ENCODE measurements around the gene FBXL20. TPM values are rescaled to one million over a fixed set of nuclear protein-coding genes. Genes with fewer than 3 reads are reported as not detected.

Gene FBXL20
- total RNA-seq, 1 donor from 2014 or later: 16.3 TPM

DNA sequence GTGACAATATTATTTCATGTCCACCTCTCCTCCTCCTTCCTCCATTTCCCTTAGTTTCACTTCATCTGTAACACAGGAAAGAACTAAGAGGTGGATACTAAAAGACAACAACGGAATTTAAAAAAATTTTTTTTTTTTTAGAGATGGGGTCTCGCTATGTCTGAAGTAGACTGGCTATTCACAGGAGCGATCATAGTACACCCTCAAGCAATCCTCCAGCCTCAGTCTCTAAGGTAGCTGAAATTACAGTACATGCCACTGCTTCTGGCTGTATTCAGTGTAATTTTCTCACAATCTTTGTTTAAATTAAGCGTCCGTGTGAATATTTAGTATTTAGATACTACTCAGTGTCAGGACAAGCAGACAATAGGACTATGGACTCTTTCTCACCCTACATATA, 35.6 kb downstream of the FBXL20 start:
- TF ChIP-seq CTCF (IDR thresholded peaks at IDR 0.05; ENCODE audit: insufficient read depth, low read length, poor library complexity, severe bottlenecking): no peak
- no peak for DNase-seq (ENCODE audit: low read depth)
- H3K4me3 ChIP-seq (ENCODE audit: low read depth, low read length): no peak overlapping the region

DNA sequence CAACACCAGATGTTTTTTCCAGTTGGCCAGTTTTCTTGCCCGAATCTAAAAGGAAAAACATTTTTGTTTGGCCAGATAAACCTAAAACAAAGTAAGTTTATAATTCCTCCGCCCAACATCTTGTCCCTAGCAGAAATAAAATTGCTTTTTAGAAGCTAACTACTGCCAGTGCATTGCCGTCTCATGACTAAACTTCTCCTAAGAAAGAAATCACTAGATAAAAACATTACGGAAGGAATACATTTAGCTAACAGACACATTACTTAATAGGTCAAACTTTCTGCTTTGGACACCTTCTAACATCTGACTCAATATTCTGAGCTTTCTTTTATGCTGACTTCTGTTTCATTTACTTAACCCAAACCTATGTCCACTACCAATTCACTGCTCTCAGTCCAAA, 36.2 kb downstream of the FBXL20 start:
- H3K36me3 ChIP-seq (ENCODE audit: control insufficient read depth, insufficient read depth, low read length): no peaks in the 10 kb centered on the region
- H3K4me3 ChIP-seq (ENCODE audit: low read depth, low read length): no peak overlapping the region
- no peak for DNase-seq (ENCODE audit: low read depth)
- no peaks in the 10 kb centered on the region for H3K27me3 ChIP-seq (ENCODE audit: control insufficient read depth, insufficient read depth, low read length)
- TF ChIP-seq CTCF (IDR thresholded peaks at IDR 0.05; ENCODE audit: insufficient read depth, low read length, poor library complexity, severe bottlenecking): no peak

More for the DNA sequence above, 35.6 kb downstream of the FBXL20 start:
- Histone ChIP-seq H3K36me3 (ENCODE audit: control insufficient read depth, insufficient read depth, low read length) (no peaks in the 10 kb centered on the region), H3K27me3 (ENCODE audit: control insufficient read depth, insufficient read depth, low read length) (no peaks in the 10 kb centered on the region)

DNA sequence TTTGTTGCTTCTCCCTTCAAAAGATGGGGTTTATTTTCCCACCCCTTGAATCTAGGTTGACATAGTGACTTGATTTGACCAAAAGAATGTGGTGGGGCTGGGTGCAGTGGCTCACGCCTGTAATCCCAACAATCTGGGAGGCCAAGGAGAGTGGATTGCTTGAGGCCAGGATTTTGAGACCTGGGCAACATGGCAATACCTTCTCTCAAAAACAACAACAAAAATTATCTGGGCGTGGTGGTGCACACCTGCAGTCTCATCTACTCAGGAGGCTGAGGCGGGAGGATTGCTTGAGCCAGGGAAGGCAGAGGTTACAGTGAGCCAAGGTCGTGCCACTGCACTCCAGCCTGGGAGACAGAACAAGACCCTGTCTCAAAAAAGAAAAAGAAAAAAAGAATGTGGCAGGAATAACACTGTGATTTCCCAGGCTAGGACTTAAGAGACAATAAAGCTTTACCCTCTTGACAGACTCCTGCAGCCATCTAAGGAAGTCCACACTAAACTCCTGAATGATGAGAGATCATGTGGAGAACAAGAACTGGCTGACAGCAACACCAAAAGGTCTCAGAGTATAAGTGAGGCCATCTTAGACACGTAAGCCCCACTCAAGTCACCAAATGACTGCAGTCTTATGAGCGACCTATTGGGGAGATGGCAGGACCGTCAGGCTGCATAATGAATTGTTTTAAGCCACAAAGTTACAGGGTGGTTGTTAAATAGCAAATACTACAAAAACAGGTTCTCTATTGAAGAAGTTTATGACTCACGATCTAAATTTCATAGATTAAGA, 37.0 kb downstream of the FBXL20 start:
- no peaks in the 10 kb centered on the region for H3K36me3 ChIP-seq (ENCODE audit: control insufficient read depth, insufficient read depth, low read length)

DNA sequence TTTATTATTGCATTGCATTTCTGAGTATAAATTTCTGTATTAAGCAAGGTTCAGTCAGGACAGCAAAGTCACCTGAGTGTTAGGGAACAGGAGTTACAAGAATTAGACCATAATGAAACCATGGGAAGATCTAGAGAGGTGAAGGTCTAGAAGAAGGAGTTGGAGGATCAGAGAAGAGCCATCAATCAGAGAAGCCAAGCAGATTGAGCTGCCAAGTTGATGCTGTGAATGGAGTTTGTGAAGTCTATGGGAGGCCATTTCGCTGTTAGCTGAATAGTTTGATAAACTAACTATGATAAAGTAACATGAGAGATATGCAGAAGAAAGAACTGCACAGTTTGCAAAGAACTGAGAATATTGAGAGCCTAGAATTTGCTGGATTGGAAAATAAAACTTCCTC, 40.4 kb downstream of the FBXL20 start:
- H3K4me3 ChIP-seq (ENCODE audit: low read depth, low read length): no peak overlapping the region
- no peaks in the 10 kb centered on the region for H3K36me3 ChIP-seq (ENCODE audit: control insufficient read depth, insufficient read depth, low read length)
- no peak for TF ChIP-seq CTCF (IDR thresholded peaks at IDR 0.05; ENCODE audit: insufficient read depth, low read length, poor library complexity, severe bottlenecking)
- no peaks in the 10 kb centered on the region for H3K27me3 ChIP-seq (ENCODE audit: control insufficient read depth, insufficient read depth, low read length)
- no peak for DNase-seq (ENCODE audit: low read depth)

More for the DNA sequence above, 37.0 kb downstream of the FBXL20 start:
- no peak for DNase-seq (ENCODE audit: low read depth)
- Histone ChIP-seq H3K27me3 (ENCODE audit: control insufficient read depth, insufficient read depth, low read length) (no peaks in the 10 kb centered on the region), H3K4me3 (ENCODE audit: low read depth, low read length) (no peak overlapping the region)
- TF ChIP-seq CTCF (IDR thresholded peaks at IDR 0.05; ENCODE audit: insufficient read depth, low read length, poor library complexity, severe bottlenecking): no peak

- Histone ChIP-seq H3K4me3 (ENCODE audit: low read depth, low read length) (no peak overlapping the region), H3K36me3 (ENCODE audit: control insufficient read depth, insufficient read depth, low read length) (no peaks in the 10 kb centered on the region), H3K27me3 (ENCODE audit: control insufficient read depth, insufficient read depth, low read length) (no peaks in the 10 kb centered on the region)
- no peak for TF ChIP-seq CTCF (IDR thresholded peaks at IDR 0.05; ENCODE audit: insufficient read depth, low read length, poor library complexity, severe bottlenecking)
- no peak for DNase-seq (ENCODE audit: low read depth)
Observed at GRCh38 chr17:39360537-39360936, 40.9 kb downstream of the FBXL20 start.

DNA sequence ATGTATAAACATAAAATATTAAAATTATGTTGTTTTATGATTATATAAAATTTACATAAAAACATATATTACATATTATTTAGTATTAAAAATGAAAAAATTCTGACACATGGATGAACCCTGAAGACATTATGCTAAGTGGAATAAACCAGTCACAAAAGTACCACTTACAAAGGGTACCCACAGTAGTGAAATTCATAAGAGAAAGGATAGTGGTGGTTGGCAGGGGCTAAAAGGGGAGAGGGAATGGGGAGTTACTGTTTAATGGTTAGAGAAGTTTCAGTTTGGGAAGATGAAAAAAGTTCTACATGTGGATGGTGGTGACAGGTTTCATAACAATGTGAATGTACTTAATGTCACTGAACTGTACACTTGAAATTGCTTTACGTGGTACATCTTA, 41.4 kb downstream of the FBXL20 start:
- H3K36me3 ChIP-seq (ENCODE audit: control insufficient read depth, insufficient read depth, low read length): no peaks in the 10 kb centered on the region
- DNase-seq (ENCODE audit: low read depth): no peak
- no peaks in the 10 kb centered on the region for H3K27me3 ChIP-seq (ENCODE audit: control insufficient read depth, insufficient read depth, low read length)
- H3K4me3 ChIP-seq (ENCODE audit: low read depth, low read length): no peak overlapping the region
- no peak for TF ChIP-seq CTCF (IDR thresholded peaks at IDR 0.05; ENCODE audit: insufficient read depth, low read length, poor library complexity, severe bottlenecking)

All from kidney epithelial cell (primary cell).